SW 1271 (cell line): ENCODE data around the gene AADACL4.
"Not testable (repeated sequence)": the region's sequence is repeated elsewhere in the genome, so short reads cannot be mapped to it uniquely, and the experiment has no call there.

Experiments used
- DNase-seq, 2 experiments: peaks; one replicate each; lab custom pipeline; 2025; lab: John Stamatoyannopoulos, UW

Gene AADACL4

DNA sequence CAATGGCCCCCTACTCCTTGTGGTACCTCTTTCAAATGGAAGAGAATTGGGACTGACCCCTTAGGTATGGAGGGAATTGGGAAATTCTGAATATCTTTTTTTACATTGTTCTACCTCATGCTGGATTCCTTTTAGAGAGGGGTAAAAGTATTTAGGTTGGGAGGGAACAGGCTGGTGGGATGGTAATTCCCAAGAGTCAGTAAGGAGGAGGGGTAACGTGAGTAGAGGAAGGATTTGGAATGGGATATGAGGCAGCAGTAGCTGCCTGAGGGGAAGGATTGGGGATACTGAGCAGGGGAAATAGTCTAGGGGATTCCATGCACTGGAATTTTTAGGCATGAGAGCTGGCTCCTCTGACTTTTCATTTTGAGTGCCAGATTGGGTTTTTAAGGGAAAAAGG lies 68.2 kb downstream of the AADACL4 start:
- DNase-seq: no peak

GRCh38 chr1:12712929-12713328 lies 69.0 kb downstream of the AADACL4 start:
- no peak for DNase-seq

- not testable (repeated sequence) for DNase-seq
Measured at GRCh38 chr1:12713651-12714050, 69.8 kb downstream of the AADACL4 start.

- no peak for DNase-seq
Measured at GRCh38 chr1:12714710-12715475, 71.0 kb downstream of the AADACL4 start.

DNA sequence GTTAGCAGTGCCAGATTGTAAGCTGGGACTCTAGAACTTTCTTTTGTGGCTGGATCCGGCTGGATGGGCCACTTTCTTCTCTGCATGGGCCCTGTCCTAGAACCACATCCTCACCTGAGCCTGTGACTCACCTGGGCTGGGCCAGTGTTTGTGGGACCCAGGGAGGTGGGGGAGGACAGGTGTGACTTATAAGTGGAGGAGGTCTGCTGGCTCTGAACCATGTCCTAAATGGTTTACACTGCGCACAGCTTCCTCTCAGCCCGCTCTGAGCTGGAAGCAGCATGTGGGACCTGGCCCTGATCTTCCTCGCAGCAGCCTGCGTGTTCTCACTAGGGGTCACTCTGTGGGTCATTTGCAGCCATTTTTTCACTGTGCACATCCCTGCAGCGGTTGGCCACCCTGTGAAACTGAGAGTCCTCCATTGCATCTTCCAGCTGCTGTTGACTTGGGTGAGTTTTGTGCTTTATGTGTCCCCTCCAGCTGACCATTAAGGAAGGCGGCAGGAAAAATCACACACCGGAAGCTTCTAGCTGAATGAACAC lies 72.1 kb downstream of the AADACL4 start, which contains the start of gene AADACL3:
AADACL3 (plus strand) TSS at position 215 of the 542 bp plus-strand sequence; CDS start at position 282, 67 bp downstream.
- DNase-seq: no peak
